HEK293T (cell line): ENCODE results near the gene METTL9.

Source experiments
- ARNT ChIP-seq: fragments of 450-650 bp; IDR thresholded peaks from 2 replicates; pipeline ENCODE4 v1.6.1; 2017; ENCODE audit warnings: mild to moderate bottlenecking
- BHLHE40 ChIP-seq: fragments of 450-650 bp; IDR thresholded peaks from 2 replicates; pipeline ENCODE4 v1.6.1; 2016; ENCODE audit warnings: mild to moderate bottlenecking, moderate library complexity, borderline replicate concordance
- CTBP1 ChIP-seq: fragments of 450-650 bp; IDR thresholded peaks from 2 replicates; pipeline ENCODE4 v1.6.1; 2016; ENCODE audit warnings: borderline replicate concordance
- ELF4 ChIP-seq: fragments of 450-650 bp; IDR thresholded peaks from 2 replicates; pipeline ENCODE4 v1.6.1; 2017; ENCODE audit warnings: antibody characterized with exemption
- FOXA1 ChIP-seq: fragments of 450-650 bp; IDR thresholded peaks from 2 replicates; pipeline ENCODE4 v1.6.1; 2016; ENCODE audit warnings: mild to moderate bottlenecking
- FOXK2 ChIP-seq: fragments of 450-650 bp; IDR thresholded peaks from 2 replicates; pipeline ENCODE4 v1.6.1; 2016; ENCODE audit warnings: mild to moderate bottlenecking
- FOXM1 ChIP-seq: fragments of 450-650 bp; IDR thresholded peaks from 2 replicates; pipeline ENCODE4 v1.6.1; 2017; ENCODE audit warnings: mild to moderate bottlenecking, borderline replicate concordance
- HDGF ChIP-seq: fragments of 450-650 bp; IDR thresholded peaks from 2 replicates; pipeline ENCODE4 v1.6.1; 2017; ENCODE audit warnings: antibody characterized with exemption, borderline replicate concordance
- L3MBTL2 ChIP-seq: fragments of 450-650 bp; conservative IDR thresholded peaks from 2 replicates; pipeline ENCODE4 v1.6.1; 2016; ENCODE audit warnings: mild to moderate bottlenecking
- PKNOX1 ChIP-seq: fragments of 450-650 bp; IDR thresholded peaks from 2 replicates; pipeline ENCODE4 v1.6.1; 2016
- SP1 ChIP-seq: fragments of 450-650 bp; IDR thresholded peaks from 2 replicates; pipeline ENCODE4 v1.6.1; 2017
- SUZ12 ChIP-seq: fragments of 450-650 bp; IDR thresholded peaks from 2 replicates; pipeline ENCODE4 v1.6.1; 2016; ENCODE audit warnings: mild to moderate bottlenecking
- TARDBP ChIP-seq: fragments of 450-650 bp; IDR thresholded peaks from 2 replicates; pipeline ENCODE4 v1.6.1; 2016
- ZNF384 ChIP-seq: fragments of 450-650 bp; IDR thresholded peaks from 2 replicates; pipeline ENCODE4 v1.6.1; 2016

GRCh38 chr16:21659124-21659523 is 59.7 kb downstream of the METTL9 start:
- TF ChIP-seq SP1 (no peak), ZNF384 (no peak), BHLHE40 (no peak), TARDBP (no peak), CTBP1 (no peak), SUZ12 (no peak), FOXA1 (no peak), FOXM1 (no peak), ELF4 (no peak), ARNT (no peak), PKNOX1 (no peak), FOXK2 (no peak), HDGF (no peak), L3MBTL2 (no peak)
